IMR-90 (cell line): ENCODE data around the gene CD6. TPM values are rescaled to one million over a fixed set of nuclear protein-coding genes. Genes with fewer than 3 reads are reported as not detected.

ENCODE experiments used
- ATAC-seq: fragments of 200-7000 bp; cut with Tn5 transposase; 2 replicates; pipeline ENCODE4 v1.9.1; 2020; ENCODE audit warnings: low read depth, mild to moderate bottlenecking, moderate library complexity
- BruUV-seq: library from RNA; stranded (reverse); fragments of 400-500 nt; replicated peaks from 2 replicates; lab custom pipeline; 2021; lab: Mats Ljungman, UMichigan
- CTCF ChIA-PET: fragments of 300-600 bp; formaldehyde crosslinking; extraction: SDS; loops from one replicate; lab custom pipeline; 2021; ENCODE audit warnings: antibody characterized with exemption; lab: Yijun Ruan, JAX
- POLR2A ChIA-PET: fragments of 300-600 bp; sonication (Branson Sonifier 250); formaldehyde crosslinking; loops from one replicate; lab custom pipeline; 2022; ENCODE audit warnings: antibody characterized with exemption; ENCODE audit not compliant: unreplicated experiment; lab: Charles Lee
- DNase-seq: peaks from one replicate; pipeline ENCODE4 v3.0.0; 2013
- H2AFZ ChIP-seq: replicated peaks from 2 replicates; pipeline ENCODE3; 2013; ENCODE audit warnings: low read length, mild to moderate bottlenecking; ENCODE audit not compliant: poor library complexity
- H2AK5ac ChIP-seq: 2 replicates; pipeline ENCODE4 v1.6.1; 2013; ENCODE audit warnings: low read depth, low read length, inconsistent platforms
- H2AK9ac ChIP-seq: replicated peaks from 2 replicates; pipeline ENCODE3; 2013; ENCODE audit warnings: mild to moderate bottlenecking, low read depth, low read length, moderate library complexity; ENCODE audit not compliant: poor library complexity
- H2BK120ac ChIP-seq: 2 replicates; pipeline ENCODE4 v1.6.1; 2013; ENCODE audit warnings: low read depth, low read length, inconsistent platforms
- H2BK15ac ChIP-seq: 3 replicates; pipeline ENCODE4 v1.6.1; 2013; ENCODE audit warnings: low read depth, low read length, inconsistent platforms
- H2BK20ac ChIP-seq: 2 replicates; pipeline ENCODE4 v1.6.1; 2013; ENCODE audit warnings: low read depth, mild to moderate bottlenecking, inconsistent platforms, low read length, moderate library complexity
- H2BK5ac ChIP-seq: 2 replicates; pipeline ENCODE4 v1.6.1; 2013; ENCODE audit warnings: mild to moderate bottlenecking, low read depth, low read length, inconsistent platforms; ENCODE audit not compliant: poor library complexity, severe bottlenecking
- H3K14ac ChIP-seq: replicated peaks from 2 replicates; pipeline ENCODE4 v1.6.1; 2013; ENCODE audit warnings: low read depth, low read length, inconsistent platforms
- H3K18ac ChIP-seq: 2 replicates; pipeline ENCODE4 v1.6.1; 2013; ENCODE audit warnings: low read depth, low read length, control low read depth
- H3K23ac ChIP-seq: 2 replicates; pipeline ENCODE4 v1.6.1; 2013; ENCODE audit warnings: low read depth, low read length, inconsistent platforms
- H3K27ac ChIP-seq: 2 replicates; pipeline ENCODE4 v1.5.1; 2013; ENCODE audit warnings: mild to moderate bottlenecking, control low read depth, low read length; ENCODE audit not compliant: insufficient read depth
- H3K27me3 ChIP-seq: 2 replicates; pipeline ENCODE4 v1.6.1; 2013; ENCODE audit warnings: low read length; ENCODE audit not compliant: control insufficient read depth, insufficient read depth
- H3K36me3 ChIP-seq: 2 replicates; pipeline ENCODE4 v1.6.1; 2013; ENCODE audit warnings: low read length, mixed read lengths; ENCODE audit not compliant: control insufficient read depth, insufficient read depth
- H3K4ac ChIP-seq: 2 replicates; pipeline ENCODE4 v1.6.1; 2013; ENCODE audit warnings: low read depth, low read length, inconsistent platforms
- H3K4me1 ChIP-seq: 2 replicates; pipeline ENCODE4 v1.6.1; 2013; ENCODE audit warnings: low read length, mixed read lengths; ENCODE audit not compliant: control insufficient read depth, insufficient read depth
- H3K4me2 ChIP-seq: 2 replicates; pipeline ENCODE4 v1.6.1; 2013; ENCODE audit warnings: low read depth, mild to moderate bottlenecking, control low read depth, low read length, moderate library complexity
- H3K4me3 ChIP-seq: 2 replicates; pipeline ENCODE4 v1.5.1; 2013; ENCODE audit warnings: low read depth, mild to moderate bottlenecking, control low read depth, low read length, moderate library complexity; ENCODE audit not compliant: insufficient read depth
- H3K56ac ChIP-seq: 2 replicates; pipeline ENCODE4 v1.6.1; 2013; ENCODE audit warnings: low read length, inconsistent platforms; ENCODE audit not compliant: insufficient read depth; ENCODE audit errors: extremely low read depth
- H3K79me1 ChIP-seq, 2 experiments: 2 replicates each; pipeline ENCODE4 v1.6.1; 2013; ENCODE audit warnings: low read length in 2 of 2, inconsistent platforms in 1 of 2, low read depth in 1 of 2
- H3K9ac ChIP-seq: 2 replicates; pipeline ENCODE4 v1.6.1; 2013; ENCODE audit warnings: low read depth, low read length, control low read depth
- H3K9me1 ChIP-seq: 2 replicates; pipeline ENCODE4 v1.6.1; 2013; ENCODE audit warnings: low read length, inconsistent platforms; ENCODE audit not compliant: insufficient read depth
- H3K9me3 ChIP-seq: 2 replicates; pipeline ENCODE4 v1.6.1; 2013; ENCODE audit warnings: low read length; ENCODE audit not compliant: control insufficient read depth, insufficient read depth
- H4K20me1 ChIP-seq: 2 replicates; pipeline ENCODE4 v1.6.1; 2013; ENCODE audit warnings: low read length, inconsistent platforms; ENCODE audit not compliant: insufficient read depth
- H4K5ac ChIP-seq: 2 replicates; pipeline ENCODE4 v1.6.1; 2013; ENCODE audit warnings: mild to moderate bottlenecking, low read depth, low read length, control low read depth
- H4K8ac ChIP-seq, 2 experiments: 2 replicates each; pipeline ENCODE4 v1.6.1; 2013; ENCODE audit warnings: low read depth in 2 of 2, low read length in 2 of 2, control low read depth in 1 of 2, inconsistent platforms in 1 of 2
- H4K91ac ChIP-seq: 2 replicates; pipeline ENCODE4 v1.6.1; 2013; ENCODE audit warnings: low read depth, low read length, inconsistent platforms; ENCODE audit not compliant: insufficient read depth
- BHLHE40 ChIP-seq: fragments of 150-350 bp; IDR thresholded peaks from 2 replicates; pipeline ENCODE4 v1.6.1; 2016; ENCODE audit warnings: mild to moderate bottlenecking, low read depth, low read length
- CEBPB ChIP-seq: IDR thresholded peaks from 2 replicates; pipeline ENCODE4 v1.6.1; 2012; ENCODE audit warnings: low read depth, low read length, improper control_type of control experiment
- CHD1 ChIP-seq: IDR thresholded peaks from 2 replicates; pipeline ENCODE4 v1.6.1; 2012; ENCODE audit warnings: low read depth, low read length, improper control_type of control experiment
- FOS ChIP-seq: fragments of 150-350 bp; IDR thresholded peaks from 2 replicates; pipeline ENCODE4 v1.6.1; 2016; ENCODE audit warnings: low read depth, low read length
- MAFK ChIP-seq: IDR thresholded peaks from 2 replicates; pipeline ENCODE4 v1.6.1; 2012; ENCODE audit warnings: low read depth, low read length, improper control_type of control experiment
- MAZ ChIP-seq: IDR thresholded peaks from 2 replicates; pipeline ENCODE4 v1.6.1; 2012; ENCODE audit warnings: low read depth, mild to moderate bottlenecking, low read length, improper control_type of control experiment, moderate library complexity, borderline replicate concordance
- MXI1 ChIP-seq: IDR thresholded peaks from 2 replicates; pipeline ENCODE4 v1.6.1; 2012; ENCODE audit warnings: low read depth, mild to moderate bottlenecking, low read length, moderate library complexity, borderline replicate concordance
- NFE2L2 ChIP-seq: fragments of 150-350 bp; IDR thresholded peaks from 2 replicates; pipeline ENCODE4 v1.6.1; 2016; ENCODE audit warnings: low read depth, mild to moderate bottlenecking, low read length
- RAD21 ChIP-seq: IDR thresholded peaks from 2 replicates; pipeline ENCODE4 v1.6.1; 2012; ENCODE audit warnings: low read length, improper control_type of control experiment
- RCOR1 ChIP-seq: IDR thresholded peaks from 2 replicates; pipeline ENCODE4 v1.6.1; 2012; ENCODE audit warnings: mild to moderate bottlenecking, low read length, improper control_type of control experiment; ENCODE audit not compliant: insufficient replicate concordance
- RFX5 ChIP-seq: IDR thresholded peaks from 2 replicates; pipeline ENCODE4 v1.8.0; 2012; ENCODE audit warnings: low read depth, mild to moderate bottlenecking, low read length, moderate library complexity
- SMC3 ChIP-seq: fragments of 150-350 bp; IDR thresholded peaks from 2 replicates; pipeline ENCODE4 v1.6.1; 2016; ENCODE audit warnings: low read depth, mild to moderate bottlenecking, antibody characterized with exemption, low read length, moderate library complexity
- WGBS, 2 experiments: methylation state at CpG; one replicate each; pipeline versions ENCODE4 v1.1.5 to v1.1.7; 2013; ENCODE audit warnings: missing lambda C conversion rate in 2 of 2; ENCODE audit not compliant: insufficient read length in 1 of 2; ENCODE audit errors: extremely low coverage in 2 of 2; 5-methylcytosine and 5-hydroxymethylcytosine counted together
- dilution Hi-C: fragments of 300-500 bp; cut with HindIII; formaldehyde crosslinking; loops from one replicate; pipeline ENCODE4 v1.14.3; 2018; ENCODE audit warnings: low sequenced_read_pairs; ENCODE audit not compliant: unreplicated experiment
- in situ Hi-C: fragments of 300-500 bp; cut with MboI; formaldehyde crosslinking; loops from 3 replicates; pipeline ENCODE4 v1.14.3; 2019; ENCODE audit warnings: low sequenced_read_pairs, inconsistent platforms, mixed read lengths
- intact Hi-C: fragments of 100-400 bp; cut with micrococcal nuclease; formaldehyde crosslinking; loops from 2 replicates; pipeline ENCODE4 v1.10.0; 2022
- polyA plus RNA-seq, 3 experiments: library from polyadenylated mRNA; depleted of rRNA; stranded (reverse); fragments of >200 nt; gene quantifications; 2 replicates each; pipeline ENCODE4 v1.2.3, GENCODE V29; 2012; ENCODE audit warnings: low replicate concordance in 1 of 3
- total RNA-seq: library from RNA; depleted of rRNA; stranded (reverse); fragments of >200 nt; gene quantifications from 2 replicates; pipeline ENCODE4 v1.2.3, GENCODE V29; 2012
- TF ChIP-seq, protein P1 (sequence below): conservative IDR thresholded peaks from 2 replicates; pipeline ENCODE4 v1.5.1; 2012; ENCODE audit warnings: mild to moderate bottlenecking, low read depth, low read length, improper control_type of control experiment
- TF ChIP-seq, protein P2 (sequence below): fragments of 150-350 bp; IDR thresholded peaks from 2 replicates; pipeline ENCODE4 v1.6.1; 2017; ENCODE audit warnings: mild to moderate bottlenecking, antibody characterized with exemption, low read length, low read depth

Gene CD6
- total and polyA plus RNA-seq, 2 of the 4 experiments (the other 2 are of a cell fraction), result not detected

DNA sequence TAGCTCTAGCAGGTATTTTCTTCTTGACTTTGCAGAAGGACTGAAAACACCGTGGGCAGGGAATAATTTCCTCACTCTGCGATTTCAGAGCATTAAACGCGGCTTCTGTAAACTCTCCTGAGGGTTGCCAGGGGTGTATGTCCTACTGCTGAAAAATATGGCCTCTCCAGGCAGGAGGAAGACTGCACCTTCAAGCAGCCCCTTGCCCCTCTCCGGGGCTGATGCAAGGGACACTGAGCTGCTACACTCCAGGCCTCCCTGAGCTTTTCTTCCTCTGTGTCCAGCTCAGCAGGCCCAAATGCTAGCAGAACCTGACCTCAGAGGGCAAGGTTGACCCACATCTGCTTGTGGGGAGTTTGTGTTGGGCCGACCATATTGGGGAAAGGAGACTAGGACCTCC is 2.2 kb downstream of the CD6 start:
- WGBS, 2 experiments, result 87% methylated on average over 3 of the region's 6 CpGs; no CpG with 5 or more reads in 1 of the 2 experiments
- dilution Hi-C loops, result no loop called here
- H3K4me3 ChIP-seq, result no peak overlapping the region
- ChIA-PET CTCF (no interaction called here), POLR2A (no interaction called here)
- TF ChIP-seq MAFK (no peak), FOS (no peak), RAD21 (no peak), MAZ (no peak), CHD1 (no peak), SMC3 (no peak), RCOR1 (no peak), NFE2L2 (no peak), BHLHE40 (no peak), CEBPB (no peak), RFX5 (no peak), MXI1 (no peak)
- TF ChIP-seq, protein P1, sequence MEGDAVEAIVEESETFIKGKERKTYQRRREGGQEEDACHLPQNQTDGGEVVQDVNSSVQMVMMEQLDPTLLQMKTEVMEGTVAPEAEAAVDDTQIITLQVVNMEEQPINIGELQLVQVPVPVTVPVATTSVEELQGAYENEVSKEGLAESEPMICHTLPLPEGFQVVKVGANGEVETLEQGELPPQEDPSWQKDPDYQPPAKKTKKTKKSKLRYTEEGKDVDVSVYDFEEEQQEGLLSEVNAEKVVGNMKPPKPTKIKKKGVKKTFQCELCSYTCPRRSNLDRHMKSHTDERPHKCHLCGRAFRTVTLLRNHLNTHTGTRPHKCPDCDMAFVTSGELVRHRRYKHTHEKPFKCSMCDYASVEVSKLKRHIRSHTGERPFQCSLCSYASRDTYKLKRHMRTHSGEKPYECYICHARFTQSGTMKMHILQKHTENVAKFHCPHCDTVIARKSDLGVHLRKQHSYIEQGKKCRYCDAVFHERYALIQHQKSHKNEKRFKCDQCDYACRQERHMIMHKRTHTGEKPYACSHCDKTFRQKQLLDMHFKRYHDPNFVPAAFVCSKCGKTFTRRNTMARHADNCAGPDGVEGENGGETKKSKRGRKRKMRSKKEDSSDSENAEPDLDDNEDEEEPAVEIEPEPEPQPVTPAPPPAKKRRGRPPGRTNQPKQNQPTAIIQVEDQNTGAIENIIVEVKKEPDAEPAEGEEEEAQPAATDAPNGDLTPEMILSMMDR, result no peak
- TF ChIP-seq, protein P2, sequence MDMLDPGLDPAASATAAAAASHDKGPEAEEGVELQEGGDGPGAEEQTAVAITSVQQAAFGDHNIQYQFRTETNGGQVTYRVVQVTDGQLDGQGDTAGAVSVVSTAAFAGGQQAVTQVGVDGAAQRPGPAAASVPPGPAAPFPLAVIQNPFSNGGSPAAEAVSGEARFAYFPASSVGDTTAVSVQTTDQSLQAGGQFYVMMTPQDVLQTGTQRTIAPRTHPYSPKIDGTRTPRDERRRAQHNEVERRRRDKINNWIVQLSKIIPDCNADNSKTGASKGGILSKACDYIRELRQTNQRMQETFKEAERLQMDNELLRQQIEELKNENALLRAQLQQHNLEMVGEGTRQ, result no peak
- no peak overlapping the region for H2BK120ac ChIP-seq
- H3K9me1 ChIP-seq, result no peaks in the 10 kb centered on the region; the same call in 1 of the 2 replicates
- in situ Hi-C loops, result no loop called here
- peak overlapping the region; percentile 29 for H2AK9ac ChIP-seq
- H3K14ac ChIP-seq, result no peak overlapping the region
- H3K4me2 ChIP-seq, result no peak overlapping the region
- no peak overlapping the region for H4K8ac ChIP-seq
- H3K23ac ChIP-seq, result no peak overlapping the region
- H4K5ac ChIP-seq, result no peak overlapping the region
- BruUV-seq, result no TSS peak
- no peak overlapping the region for H4K91ac ChIP-seq
- no peaks in the 10 kb centered on the region for H3K36me3 ChIP-seq
- H3K18ac ChIP-seq, result no peak overlapping the region
- ATAC-seq, result no peak
- no peak for DNase-seq
- no peak overlapping the region for H3K4ac ChIP-seq
- H3K27ac ChIP-seq, result no peak overlapping the region
- H2BK15ac ChIP-seq, result no peak overlapping the region
- no peak overlapping the region for H2AK5ac ChIP-seq
- no peaks in the 10 kb centered on the region for H4K20me1 ChIP-seq
- H2BK20ac ChIP-seq, result no peak overlapping the region
- H3K27me3 ChIP-seq, result peaks cover 42% of the 10 kb centered on the region
- no peak overlapping the region for H2BK5ac ChIP-seq
- intact Hi-C loops, result no loop called here
- H3K56ac ChIP-seq, result no peak overlapping the region
- no peak overlapping the region for H3K9ac ChIP-seq
- no peak overlapping the region for H2AFZ ChIP-seq
- H3K9me3 ChIP-seq, result no peaks in the 10 kb centered on the region
- H3K4me1 ChIP-seq, result no peaks in the 10 kb centered on the region; the same call in 1 of the 2 replicates
- no peaks in the 10 kb centered on the region for H3K79me1 ChIP-seq
